Measurements from ENCODE around the gene SCAMP2.

DNA sequence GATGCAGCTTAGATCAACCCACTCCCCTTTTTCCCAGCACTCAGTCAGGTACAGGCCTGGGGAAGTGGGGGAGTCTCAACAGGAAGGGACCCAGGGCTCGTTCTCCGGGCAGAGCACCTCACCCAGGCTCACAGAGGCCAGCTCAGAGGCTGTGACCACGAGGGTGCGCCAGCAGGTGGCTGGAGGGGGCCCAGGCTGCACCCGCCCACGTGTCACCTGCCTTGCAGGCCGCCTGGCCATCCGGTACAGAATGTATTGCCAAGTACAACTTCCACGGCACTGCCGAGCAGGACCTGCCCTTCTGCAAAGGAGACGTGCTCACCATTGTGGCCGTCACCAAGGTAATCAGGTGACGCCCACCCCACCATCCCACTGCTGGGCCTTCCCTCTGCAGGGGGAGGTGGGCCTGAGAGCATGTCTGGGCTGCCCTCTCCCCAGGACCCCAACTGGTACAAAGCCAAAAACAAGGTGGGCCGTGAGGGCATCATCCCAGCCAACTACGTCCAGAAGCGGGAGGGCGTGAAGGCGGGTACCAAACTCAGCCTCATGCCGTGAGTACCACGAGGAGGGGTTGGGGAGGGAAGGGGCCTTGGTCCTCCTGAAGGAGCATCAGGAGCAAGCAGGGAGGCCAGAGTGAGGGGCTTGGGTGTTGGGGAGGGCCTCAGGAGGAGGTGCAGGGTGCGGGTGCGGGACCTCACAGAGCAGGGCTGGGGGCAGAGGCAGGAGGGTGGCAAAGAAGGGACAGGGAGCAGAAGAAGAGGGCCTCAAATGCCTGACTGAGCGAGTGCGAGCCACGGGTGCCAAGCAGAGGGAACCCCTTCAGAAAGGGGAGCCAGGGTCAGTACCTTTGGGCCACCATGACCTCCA lies 74.5 kb downstream of the SCAMP2 start:
- TF ChIP-seq GATA2 (IDR thresholded peaks at IDR 0.05; ENCODE audit: low read depth, low read length) (no peak), GATA3 (IDR thresholded peaks at IDR 0.05; ENCODE audit: low read depth, low read length) (no peak)
